Measurements from ENCODE around the gene MFSD6. TPM values are rescaled to one million over a fixed set of nuclear protein-coding genes. Genes with fewer than 3 reads are reported as not detected.
"Not testable (repeated sequence)": the region's sequence is repeated elsewhere in the genome, so short reads cannot be mapped to it uniquely, and the experiment has no call there.

Gene MFSD6
- total RNA-seq = 35.5 TPM

- DNase-seq (ENCODE audit: low spot score in 2 of 2) = peak; percentile 48 to 68
- no peak for FAIRE-seq
These were observed at the start of gene MFSD6 for GRCh38 chr2:190407662-190408537. MFSD6 (plus strand) TSS chr2:190408355; CDS start chr2:190436030, 27,675 bp downstream.

GRCh38 chr2:190358655-190359448 is 49.3 kb upstream of the MFSD6 start:
- DNase-seq (ENCODE audit: low spot score in 2 of 2); FAIRE-seq: not testable (repeated sequence)

GRCh38 chr2:190360561-190360960 is 47.6 kb upstream of the MFSD6 start:
- DNase-seq (ENCODE audit: low spot score in 2 of 2) = no peak
- FAIRE-seq = no peak

GRCh38 chr2:190360965-190361364 is 47.2 kb upstream of the MFSD6 start:
- FAIRE-seq = no peak

GRCh38 chr2:190361572-190361971 is 46.6 kb upstream of the MFSD6 start:
- FAIRE-seq (no peak), DNase-seq (ENCODE audit: low spot score in 2 of 2) (no peak)

More at GRCh38 chr2:190360965-190361364, 47.2 kb upstream of the MFSD6 start:
- DNase-seq (ENCODE audit: low spot score in 2 of 2) = no peak

- FAIRE-seq (no peak), DNase-seq (ENCODE audit: low spot score in 2 of 2) (no peak)
These were observed 45.3 kb upstream of the MFSD6 start for GRCh38 chr2:190362894-190363293.

GRCh38 chr2:190365499-190366204 is 42.5 kb upstream of the MFSD6 start:
- DNase-seq (ENCODE audit: low spot score in 2 of 2) = no peak
- no peak for FAIRE-seq

GRCh38 chr2:190366248-190366753 is 41.9 kb upstream of the MFSD6 start:
- no peak for FAIRE-seq
- no peak for DNase-seq (ENCODE audit: low spot score in 2 of 2)

GRCh38 chr2:190367091-190367490 is 41.1 kb upstream of the MFSD6 start:
- no peak for FAIRE-seq
- DNase-seq (ENCODE audit: low spot score in 2 of 2) = no peak

GRCh38 chr2:190369635-190370034 is 38.5 kb upstream of the MFSD6 start:
- FAIRE-seq (no peak), DNase-seq (ENCODE audit: low spot score in 2 of 2) (no peak)

GRCh38 chr2:190376083-190376482 is 32.1 kb upstream of the MFSD6 start:
- FAIRE-seq = no peak
- DNase-seq (ENCODE audit: low spot score in 2 of 2) = no peak

- FAIRE-seq (no peak), DNase-seq (ENCODE audit: low spot score in 2 of 2) (no peak)
These were observed 31.4 kb upstream of the MFSD6 start for GRCh38 chr2:190376591-190377245.

GRCh38 chr2:190378880-190379237 is 29.3 kb upstream of the MFSD6 start:
- DNase-seq (ENCODE audit: low spot score in 2 of 2) = no peak
- no peak for FAIRE-seq

GRCh38 chr2:190379249-190379964 is 28.7 kb upstream of the MFSD6 start:
- FAIRE-seq (no peak), DNase-seq (ENCODE audit: low spot score in 2 of 2) (no peak)

GRCh38 chr2:190380962-190381412 is 27.2 kb upstream of the MFSD6 start:
- DNase-seq (ENCODE audit: low spot score in 2 of 2) (no peak), FAIRE-seq (no peak)

- DNase-seq (ENCODE audit: low spot score in 2 of 2) (peak in 1 of 2 donors; percentile 35), FAIRE-seq (no peak)
These were observed 25.3 kb upstream of the MFSD6 start for GRCh38 chr2:190382851-190383250.

GRCh38 chr2:190387422-190387821 is 20.7 kb upstream of the MFSD6 start:
- DNase-seq (ENCODE audit: low spot score in 2 of 2) (no peak), FAIRE-seq (no peak)

- DNase-seq (ENCODE audit: low spot score in 2 of 2) (no peak), FAIRE-seq (no peak)
These were observed 11.9 kb upstream of the MFSD6 start for GRCh38 chr2:190396271-190396670.

GRCh38 chr2:190402986-190403603 is 5.1 kb upstream of the MFSD6 start:
- no peak for FAIRE-seq

More at GRCh38 chr2:190402986-190403603, 5.1 kb upstream of the MFSD6 start:
- DNase-seq (ENCODE audit: low spot score in 2 of 2) = no peak
